H1 (cell line): ENCODE data around the gene LPO.

Experiments used
- CHD2 ChIP-seq: IDR thresholded peaks from 2 replicates; pipeline ENCODE4 v1.6.1; 2012; ENCODE audit warnings: low read length, improper control_type of control experiment
- FOSL1 ChIP-seq: IDR thresholded peaks from 2 replicates; pipeline ENCODE4 v1.6.1; 2011; ENCODE audit warnings: mild to moderate bottlenecking, low read depth, low read length, moderate library complexity; ENCODE audit not compliant: insufficient read depth
- GABPA ChIP-seq: IDR thresholded peaks from 2 replicates; pipeline ENCODE4 v1.6.1; 2011; ENCODE audit warnings: mild to moderate bottlenecking, low read length, moderate library complexity, borderline replicate concordance; ENCODE audit not compliant: insufficient read depth
- POLR2A ChIP-seq, 2 experiments: IDR thresholded peaks; 1 replicate in 1 of 2; 2 replicates in 1 of 2; pipeline ENCODE4 v1.6.1; 2011; ENCODE audit warnings: low read depth in 2 of 2, low read length in 2 of 2, mild to moderate bottlenecking in 2 of 2; ENCODE audit errors: control extremely low read depth in 1 of 2
- POLR2AphosphoS5 ChIP-seq: IDR thresholded peaks from 2 replicates; pipeline ENCODE4 v1.6.1; 2011; ENCODE audit warnings: low read depth, low read length
- YY1 ChIP-seq: IDR thresholded peaks from 2 replicates; pipeline ENCODE4 v1.6.1; 2011; ENCODE audit warnings: low read depth, mild to moderate bottlenecking, low read length
- ZNF274 ChIP-seq: IDR thresholded peaks from 2 replicates; pipeline ENCODE4 v1.7.0; 2012; ENCODE audit warnings: low read length, borderline replicate concordance; ENCODE audit errors: extremely low read depth
- TF ChIP-seq, protein P1 (sequence below), 3 experiments: IDR thresholded peaks; 1 replicate in 2 of 3; 2 replicates in 1 of 3; pipeline versions ENCODE4 v1.5.1 to v1.6.1; 2011; ENCODE audit warnings: low read length in 3 of 3, mild to moderate bottlenecking in 3 of 3, inconsistent platforms in 2 of 3, low read depth in 1 of 3, moderate library complexity in 1 of 3; ENCODE audit not compliant: insufficient read depth in 1 of 3; ENCODE audit errors: control extremely low read depth in 1 of 3
- TF ChIP-seq, protein P2 (sequence below): IDR thresholded peaks from 2 replicates; pipeline ENCODE4 v1.6.1; 2012; ENCODE audit warnings: low read length, inconsistent platforms
- TF ChIP-seq, protein P3 (sequence below): IDR thresholded peaks from 2 replicates; pipeline ENCODE4 v1.6.1; 2012; ENCODE audit warnings: inconsistent platforms

DNA sequence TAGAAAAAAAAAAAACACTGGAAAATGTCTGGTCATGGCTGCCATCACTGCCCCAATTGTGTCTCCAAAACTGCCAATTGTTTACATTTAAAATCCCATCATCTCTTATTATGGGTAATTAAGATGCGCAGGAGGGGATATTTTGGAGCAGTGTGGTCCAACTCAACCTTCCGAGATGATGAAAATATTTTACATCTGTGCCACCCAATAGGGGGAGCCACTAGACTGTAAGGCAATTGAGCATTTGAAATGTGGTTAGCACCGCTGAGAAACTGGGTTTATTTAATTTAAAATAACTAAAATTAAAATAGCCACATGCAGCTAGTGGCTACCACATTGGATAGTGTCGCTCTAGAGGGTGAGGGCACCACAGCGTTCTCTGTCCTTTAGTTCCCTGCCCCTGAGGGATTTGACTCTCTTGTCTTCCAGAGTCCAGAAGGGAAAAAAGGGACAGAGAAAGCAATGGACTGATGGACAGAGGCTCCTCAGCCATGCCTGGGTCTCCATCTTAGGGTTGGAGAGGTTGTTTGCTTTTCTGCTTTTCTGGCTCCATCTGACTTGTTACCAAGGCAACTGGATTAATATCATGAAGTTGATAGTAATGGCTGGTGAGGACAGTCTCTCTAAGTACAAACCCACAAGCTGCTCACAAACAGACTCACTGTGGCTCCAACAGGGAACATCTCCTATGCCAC, 38.9 kb downstream of the LPO start:
- no peak for TF ChIP-seq POLR2A (IDR thresholded peaks at IDR 0.05; ENCODE audit: control extremely low read depth in 1 of 2, low read depth in 2 of 2, low read length in 2 of 2)
- TF ChIP-seq, protein P1, sequence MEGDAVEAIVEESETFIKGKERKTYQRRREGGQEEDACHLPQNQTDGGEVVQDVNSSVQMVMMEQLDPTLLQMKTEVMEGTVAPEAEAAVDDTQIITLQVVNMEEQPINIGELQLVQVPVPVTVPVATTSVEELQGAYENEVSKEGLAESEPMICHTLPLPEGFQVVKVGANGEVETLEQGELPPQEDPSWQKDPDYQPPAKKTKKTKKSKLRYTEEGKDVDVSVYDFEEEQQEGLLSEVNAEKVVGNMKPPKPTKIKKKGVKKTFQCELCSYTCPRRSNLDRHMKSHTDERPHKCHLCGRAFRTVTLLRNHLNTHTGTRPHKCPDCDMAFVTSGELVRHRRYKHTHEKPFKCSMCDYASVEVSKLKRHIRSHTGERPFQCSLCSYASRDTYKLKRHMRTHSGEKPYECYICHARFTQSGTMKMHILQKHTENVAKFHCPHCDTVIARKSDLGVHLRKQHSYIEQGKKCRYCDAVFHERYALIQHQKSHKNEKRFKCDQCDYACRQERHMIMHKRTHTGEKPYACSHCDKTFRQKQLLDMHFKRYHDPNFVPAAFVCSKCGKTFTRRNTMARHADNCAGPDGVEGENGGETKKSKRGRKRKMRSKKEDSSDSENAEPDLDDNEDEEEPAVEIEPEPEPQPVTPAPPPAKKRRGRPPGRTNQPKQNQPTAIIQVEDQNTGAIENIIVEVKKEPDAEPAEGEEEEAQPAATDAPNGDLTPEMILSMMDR (IDR thresholded peaks at IDR 0.05; ENCODE audit: control extremely low read depth in 1 of 3, insufficient read depth in 1 of 3, low read depth in 1 of 3, low read length in 3 of 3), result peak in 2 of 3 experiments; percentile 54 to 67; a peak in 3 of 4 replicates
- TF ChIP-seq YY1, result no peak
- no peak for TF ChIP-seq CHD2
- TF ChIP-seq ZNF274, result no peak
- TF ChIP-seq POLR2AphosphoS5, result no peak
- TF ChIP-seq, protein P2, sequence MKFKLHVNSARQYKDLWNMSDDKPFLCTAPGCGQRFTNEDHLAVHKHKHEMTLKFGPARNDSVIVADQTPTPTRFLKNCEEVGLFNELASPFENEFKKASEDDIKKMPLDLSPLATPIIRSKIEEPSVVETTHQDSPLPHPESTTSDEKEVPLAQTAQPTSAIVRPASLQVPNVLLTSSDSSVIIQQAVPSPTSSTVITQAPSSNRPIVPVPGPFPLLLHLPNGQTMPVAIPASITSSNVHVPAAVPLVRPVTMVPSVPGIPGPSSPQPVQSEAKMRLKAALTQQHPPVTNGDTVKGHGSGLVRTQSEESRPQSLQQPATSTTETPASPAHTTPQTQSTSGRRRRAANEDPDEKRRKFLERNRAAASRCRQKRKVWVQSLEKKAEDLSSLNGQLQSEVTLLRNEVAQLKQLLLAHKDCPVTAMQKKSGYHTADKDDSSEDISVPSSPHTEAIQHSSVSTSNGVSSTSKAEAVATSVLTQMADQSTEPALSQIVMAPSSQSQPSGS, result no peak
- no peak for TF ChIP-seq FOSL1
- no peak for TF ChIP-seq GABPA
- TF ChIP-seq, protein P3, sequence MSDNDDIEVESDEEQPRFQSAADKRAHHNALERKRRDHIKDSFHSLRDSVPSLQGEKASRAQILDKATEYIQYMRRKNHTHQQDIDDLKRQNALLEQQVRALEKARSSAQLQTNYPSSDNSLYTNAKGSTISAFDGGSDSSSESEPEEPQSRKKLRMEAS, result no peak
